Measurements from ENCODE around the gene ATP13A5.

The ATP13A5 gene

DNA sequence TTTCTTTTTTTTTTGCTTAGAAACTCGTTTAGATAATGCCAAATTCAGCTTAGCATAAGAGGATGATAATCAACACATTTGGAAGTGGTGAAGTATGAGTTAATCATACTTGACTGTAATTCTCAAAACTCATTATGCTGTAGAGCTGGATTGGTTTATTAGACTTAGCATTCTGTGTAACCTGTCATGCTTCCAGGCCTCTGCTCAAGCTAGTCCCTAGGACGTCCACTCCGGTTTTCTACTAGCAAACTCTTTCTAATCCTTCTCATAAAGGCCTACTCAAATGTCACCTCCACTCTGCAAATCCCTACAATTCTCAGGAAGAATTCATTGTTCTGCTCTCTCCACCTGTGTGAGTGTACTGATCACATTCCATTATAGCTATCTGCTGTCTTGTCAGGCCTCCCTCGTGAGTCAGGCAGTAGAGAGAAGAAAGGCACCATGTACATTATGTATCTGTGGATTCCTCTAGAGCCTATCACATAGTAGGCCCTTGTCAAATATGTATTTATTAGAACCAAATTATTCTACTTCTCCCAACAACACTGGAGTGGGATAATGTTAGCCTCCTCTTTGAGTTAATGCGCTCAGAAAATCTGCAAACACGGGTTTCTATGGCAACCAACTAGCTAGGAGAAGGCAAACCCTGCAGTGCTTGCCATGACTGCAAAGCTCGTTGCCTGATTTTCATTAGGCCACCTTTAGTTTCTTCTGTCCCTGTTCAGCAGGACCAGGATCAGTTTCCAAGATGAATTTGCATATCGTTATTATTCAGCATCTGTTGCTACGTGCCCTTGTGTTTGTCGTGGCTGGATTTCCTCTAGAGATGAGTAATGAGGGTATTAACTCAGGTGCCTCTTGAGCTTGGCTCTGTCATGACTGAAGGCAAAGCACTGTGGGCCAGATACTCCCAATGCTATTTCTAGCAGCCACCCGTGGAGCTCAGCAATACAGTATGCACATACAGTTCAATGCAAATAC is 30.7 kb downstream of the ATP13A5 start:
- peak; percentile 33 for DNase-seq

GRCh38 chr3:193346259-193346658 is 32.3 kb downstream of the ATP13A5 start:
- DNase-seq: no peak

GRCh38 chr3:193345431-193345830 is 33.1 kb downstream of the ATP13A5 start:
- DNase-seq: no peak

DNA sequence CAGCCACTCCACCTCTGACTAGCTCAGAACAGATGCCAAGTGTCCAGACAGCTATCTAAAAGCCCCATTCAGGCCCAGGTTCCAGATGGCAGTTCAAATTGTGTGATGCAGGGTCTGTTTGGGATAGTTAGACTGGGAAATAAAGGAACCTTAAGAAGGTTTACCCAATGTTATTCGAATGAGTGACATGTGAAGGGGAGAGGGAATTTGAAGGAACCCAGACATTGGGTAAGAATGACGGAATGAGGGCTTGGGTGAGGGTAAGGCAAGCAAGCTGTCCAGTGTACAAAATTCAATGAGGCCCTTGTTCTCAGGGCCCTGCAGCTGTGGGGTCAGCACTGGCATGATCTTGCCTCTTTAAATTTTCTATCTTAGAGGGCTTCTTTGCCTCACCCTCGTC is 34.1 kb downstream of the ATP13A5 start:
- no peak for DNase-seq

DNA sequence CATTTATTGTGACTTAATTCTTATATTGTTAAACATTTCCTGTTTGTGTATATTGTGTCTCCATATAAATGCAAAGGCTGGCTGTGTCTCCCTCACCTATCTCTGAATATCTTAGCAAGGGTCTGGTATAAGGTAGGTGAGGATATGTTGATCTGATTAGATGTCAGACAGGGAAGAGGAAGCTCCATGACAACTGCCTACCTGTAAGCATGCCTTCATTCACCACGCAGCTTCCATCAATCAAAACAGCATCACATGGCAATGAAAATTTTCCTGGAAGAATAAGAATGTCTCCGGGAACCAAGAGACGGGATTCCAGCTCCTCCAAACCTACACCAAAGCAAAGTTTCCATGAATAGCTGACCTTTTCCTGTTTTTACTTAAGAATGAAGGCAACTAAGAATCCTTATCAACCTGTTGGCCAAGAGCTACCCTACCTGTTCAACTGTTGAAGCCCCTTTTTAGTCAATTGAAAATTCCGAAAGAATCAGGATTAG is 34.8 kb downstream of the ATP13A5 start:
- no peak for DNase-seq

DNA sequence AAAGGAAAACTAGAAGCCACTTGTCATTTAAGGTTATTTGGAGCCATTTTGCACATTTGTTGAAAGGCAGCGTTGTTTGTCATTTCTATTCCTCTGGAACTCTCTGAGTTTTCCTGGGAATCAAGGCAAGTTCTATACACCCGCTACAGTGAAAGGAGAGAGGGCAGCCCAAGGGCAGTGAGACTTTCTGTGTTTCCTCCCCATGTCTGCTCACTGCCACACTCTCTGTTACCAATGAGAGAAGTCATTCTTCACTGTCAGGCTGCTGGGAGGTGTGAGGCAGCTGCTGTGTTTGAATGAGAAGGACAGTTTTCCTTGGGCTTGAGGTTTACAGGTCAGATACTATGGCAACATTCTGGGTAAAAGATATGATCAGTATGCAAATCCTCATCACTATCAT is 36.0 kb downstream of the ATP13A5 start:
- DNase-seq: no peak

DNA sequence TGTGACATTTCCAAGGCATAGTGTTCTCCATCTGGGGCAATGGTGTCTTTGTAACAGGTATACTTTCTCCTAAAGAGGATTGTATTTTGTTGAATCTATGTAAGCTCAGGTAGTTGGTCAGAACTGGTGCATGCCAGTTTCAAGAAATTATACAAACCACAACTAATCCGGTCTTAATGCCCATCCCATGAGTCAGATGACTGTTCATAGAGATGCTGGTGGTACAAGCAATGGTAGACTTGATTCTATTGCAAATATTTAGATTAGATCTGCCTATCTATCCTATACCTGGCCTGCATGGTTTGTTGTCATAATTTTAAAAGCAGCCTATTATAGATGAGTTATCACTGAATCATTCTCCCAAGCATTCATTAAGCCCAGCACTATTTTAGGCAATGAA is 43.5 kb downstream of the ATP13A5 start:
- no peak for DNase-seq

DNA sequence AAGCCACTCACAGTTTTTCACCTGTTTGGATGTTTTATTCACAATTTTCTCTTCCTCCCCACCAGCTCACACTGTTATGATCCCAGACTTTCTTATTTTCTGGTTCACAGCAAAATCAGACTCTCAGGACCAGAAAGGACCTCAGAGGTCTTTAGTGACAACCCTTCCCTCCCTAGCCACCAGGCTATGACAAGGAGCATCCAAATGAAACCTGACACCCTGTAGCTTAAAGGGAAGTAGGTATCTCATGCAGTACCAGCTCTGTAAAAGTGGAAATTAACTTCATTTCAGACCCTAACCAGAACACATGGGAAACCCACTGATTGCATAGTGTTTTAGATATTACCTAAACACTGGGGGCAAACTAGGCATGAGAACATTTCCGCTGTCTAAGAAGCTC is 45.3 kb downstream of the ATP13A5 start:
- DNase-seq: no peak

DNA sequence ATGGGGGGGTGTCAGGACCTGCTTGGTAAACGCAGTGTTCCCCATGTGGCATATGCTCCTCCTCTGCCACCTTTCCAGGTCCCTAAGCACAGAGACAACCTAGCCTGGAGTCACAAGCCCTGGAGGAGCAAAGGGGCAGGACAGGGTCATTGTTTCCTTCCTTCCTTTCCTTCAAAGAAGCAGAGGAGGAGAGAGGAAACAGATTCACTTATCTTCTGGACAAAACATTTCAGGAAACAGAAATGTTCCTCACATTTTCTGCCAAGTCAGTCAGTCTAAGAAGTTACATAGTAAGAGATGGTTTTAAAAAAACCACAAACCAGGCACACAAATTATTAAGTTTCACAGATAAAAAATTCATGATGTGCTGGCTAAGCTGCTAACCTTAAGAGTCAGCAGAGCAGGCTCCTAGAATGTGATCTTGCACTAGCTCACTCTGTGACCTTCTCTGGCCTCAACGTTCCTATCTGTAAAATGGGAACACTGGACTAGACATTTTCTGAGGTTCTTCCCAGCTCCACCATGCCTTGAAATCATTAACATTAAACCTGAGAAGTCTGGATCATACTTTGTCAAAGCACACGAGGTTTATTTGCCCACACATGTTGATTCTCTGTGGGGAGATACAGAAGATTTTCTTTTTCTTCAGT is 47.9 kb downstream of the ATP13A5 start:
- DNase-seq: no peak

DNA sequence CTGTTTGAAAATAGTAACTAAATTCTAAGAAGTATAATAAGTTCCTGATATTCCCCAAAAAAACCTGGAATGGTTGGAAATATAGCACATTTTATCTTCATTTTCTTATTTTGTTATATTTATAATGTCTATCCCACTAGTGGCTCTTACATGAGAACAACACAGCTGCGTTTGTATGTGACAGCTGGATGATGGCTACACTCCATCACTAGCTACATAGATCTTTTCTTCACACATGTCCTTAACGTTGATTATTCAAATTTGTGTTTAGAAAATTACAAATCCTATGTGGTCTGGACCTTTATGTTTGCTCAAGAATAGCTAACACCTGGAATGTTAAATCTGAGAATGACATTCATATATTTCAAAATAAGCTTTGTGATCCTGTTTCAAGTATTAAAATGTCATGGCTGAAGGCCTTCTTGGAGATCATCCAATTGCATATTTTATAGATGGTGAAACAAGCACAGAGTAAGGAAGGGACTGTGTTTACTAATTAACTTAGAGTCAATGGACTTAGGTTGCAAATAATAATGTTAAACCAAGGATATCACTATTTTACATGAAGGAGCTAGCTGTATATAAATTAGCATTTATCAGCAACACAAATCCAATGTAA is 60.8 kb downstream of the ATP13A5 start:
- no peak for DNase-seq

DNA sequence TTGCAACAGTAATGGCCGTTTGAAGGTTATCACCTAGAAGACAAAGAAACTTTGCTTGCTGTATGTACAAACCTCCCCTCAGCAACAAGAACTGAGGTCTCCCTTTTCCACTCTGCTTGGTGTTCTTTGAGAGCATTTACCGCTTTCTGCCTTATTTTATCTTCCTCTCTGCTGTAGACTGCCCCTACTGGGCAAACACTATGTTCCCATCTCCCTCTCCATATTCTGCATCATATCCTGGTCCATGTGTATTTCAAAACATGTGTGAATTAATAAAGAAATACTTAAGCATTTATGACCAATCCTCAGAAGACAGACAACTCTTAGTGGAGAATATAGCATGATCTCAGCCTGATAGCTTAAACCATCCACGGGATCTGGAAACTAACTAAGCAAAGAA is 64.4 kb downstream of the ATP13A5 start:
- DNase-seq: no peak

GRCh38 chr3:193313061-193313958 is 65.2 kb downstream of the ATP13A5 start:
- DNase-seq: peak; percentile 53

DNA sequence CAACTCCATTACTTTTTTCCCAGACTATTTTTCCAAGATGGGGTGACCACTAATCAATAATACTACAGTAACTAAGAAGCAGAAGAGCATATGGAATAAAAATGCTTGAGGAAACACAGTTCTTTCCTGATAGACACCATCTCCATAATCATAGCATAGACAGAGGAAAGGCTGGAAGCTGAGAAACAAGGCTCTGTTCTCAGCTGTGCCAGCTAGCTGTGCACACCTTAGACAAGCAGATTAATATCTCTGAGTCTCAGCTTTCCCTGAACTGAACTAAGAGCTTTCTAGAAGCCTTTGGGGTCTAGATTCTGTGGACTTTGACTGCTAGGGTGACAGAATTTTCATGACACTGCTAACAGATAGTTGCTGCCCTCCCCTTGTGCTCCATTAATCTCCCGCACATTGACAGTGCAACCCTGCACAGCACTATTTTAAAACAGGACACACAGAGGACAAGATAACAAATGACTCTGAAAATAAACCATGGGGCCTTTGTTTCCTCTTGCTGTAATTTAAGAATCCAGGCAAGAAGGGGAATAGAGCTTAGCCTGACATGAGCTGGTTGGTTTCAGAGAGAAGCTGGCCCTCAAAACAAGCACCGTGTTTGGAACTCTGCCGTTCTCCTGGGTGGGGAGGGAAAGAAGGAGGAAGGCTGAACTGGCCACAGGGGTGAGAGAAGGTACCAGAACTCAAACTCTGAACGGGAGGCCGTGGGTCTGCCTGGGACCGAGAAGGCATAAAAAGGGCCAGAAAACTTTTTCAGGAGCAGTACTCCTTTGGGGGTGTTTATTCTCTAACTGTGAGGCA is 67.4 kb downstream of the ATP13A5 start:
- DNase-seq: no peak

- DNase-seq: no peak
Measured at GRCh38 chr3:193305356-193305755, 73.2 kb downstream of the ATP13A5 start.

GRCh38 chr3:193301433-193301832 is 77.1 kb downstream of the ATP13A5 start:
- DNase-seq: peak; percentile 13

- DNase-seq: no peak
Measured at GRCh38 chr3:193297421-193297820, 81.1 kb downstream of the ATP13A5 start.

DNA sequence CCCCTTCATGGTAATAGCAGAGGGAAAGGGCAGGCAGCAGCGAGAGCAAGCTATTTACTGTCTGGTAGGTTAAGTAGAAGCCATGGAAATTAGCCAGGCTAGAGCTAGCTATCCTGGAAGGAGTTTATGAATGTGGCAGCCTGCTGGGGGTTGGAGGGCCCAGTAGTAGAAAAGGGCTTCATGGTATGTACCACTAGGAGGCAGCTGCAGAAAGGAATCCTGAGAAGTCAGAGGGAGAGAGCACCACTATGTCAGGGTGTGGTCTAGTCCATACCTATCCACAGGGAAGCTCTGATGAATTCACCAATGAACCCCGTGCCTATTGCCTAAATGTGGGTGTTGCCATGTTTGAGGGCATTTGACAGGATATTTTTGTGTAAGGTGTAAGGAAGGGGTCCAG is 82.6 kb downstream of the ATP13A5 start:
- DNase-seq: no peak

DNA sequence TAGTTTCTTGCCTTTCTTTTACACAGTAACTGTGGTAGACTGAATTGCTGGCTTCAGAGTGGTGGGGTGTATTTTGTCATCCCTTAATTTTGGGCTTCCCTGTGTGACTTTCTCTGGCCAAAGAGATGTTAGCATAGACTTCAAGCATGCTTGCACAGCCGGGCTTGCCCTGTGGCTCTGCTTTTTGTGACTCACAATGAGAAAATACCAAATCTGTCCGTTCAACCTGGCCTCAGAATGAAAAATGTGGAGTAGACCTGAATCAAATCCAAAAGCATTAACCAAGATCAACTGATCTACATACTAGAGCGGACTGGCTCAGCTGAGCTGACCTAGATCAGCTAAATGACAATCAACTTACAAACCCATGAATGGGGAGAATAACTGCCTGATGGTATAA is 86.2 kb downstream of the ATP13A5 start:
- DNase-seq: no peak

- DNase-seq: no peak
Measured at GRCh38 chr3:193271101-193271840, 107.3 kb downstream of the ATP13A5 start.

DNA sequence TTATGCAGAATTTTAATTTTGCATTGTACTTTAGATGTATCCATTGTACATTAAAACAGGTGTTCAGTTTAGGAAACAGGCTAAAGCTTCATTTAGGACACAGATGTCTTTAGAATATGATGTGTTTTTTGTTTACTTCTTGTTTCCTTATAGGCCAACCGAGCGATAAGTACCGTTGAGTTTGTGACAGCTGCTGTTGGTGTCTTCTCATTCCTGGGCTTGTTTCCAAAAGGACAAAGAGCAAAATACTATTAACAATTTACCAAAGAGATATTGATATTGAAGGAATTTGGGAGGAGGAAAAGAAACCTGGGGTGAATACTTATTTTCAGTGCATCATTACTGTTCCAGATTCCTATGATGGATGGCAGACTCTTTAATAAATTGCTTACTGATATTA is 108.1 kb downstream of the ATP13A5 start:
- DNase-seq: no peak
